Subcutaneous abdominal adipose tissue (tissue), 5 donors: ENCODE results near the gene STOX1.

Source experiments
- H3K27ac ChIP-seq: one replicate; pipeline ENCODE4 v1.7.0; 2013; ENCODE audit warnings: low read depth, mild to moderate bottlenecking, inconsistent platforms, low read length, moderate library complexity
- H3K27me3 ChIP-seq, 5 donors: one replicate each; pipeline ENCODE4 v1.7.0; 2013; ENCODE audit warnings: low read length in 5 of 5, inconsistent platforms in 1 of 5; ENCODE audit not compliant: control insufficient read depth in 5 of 5, insufficient read depth in 4 of 5
- H3K36me3 ChIP-seq, 5 donors: one replicate each; pipeline ENCODE4 v1.7.0; 2013; ENCODE audit warnings: low read length in 5 of 5; ENCODE audit not compliant: control insufficient read depth in 5 of 5, insufficient read depth in 5 of 5
- H3K4me1 ChIP-seq, 5 donors: one replicate each; pipeline ENCODE4 v1.7.0; 2013; ENCODE audit warnings: low read length in 5 of 5, mild to moderate bottlenecking in 3 of 5, moderate library complexity in 1 of 5; ENCODE audit not compliant: control insufficient read depth in 5 of 5, insufficient read depth in 5 of 5
- H3K4me3 ChIP-seq, 5 donors: one replicate each; pipeline ENCODE4 v1.7.0; 2013; ENCODE audit warnings: low read length in 5 of 5, low read depth in 1 of 5
- H3K9ac ChIP-seq, 5 donors: one replicate each; pipeline ENCODE4 v1.7.0; 2013; ENCODE audit warnings: low read length in 5 of 5, mild to moderate bottlenecking in 4 of 5, moderate library complexity in 3 of 5
- H3K9me3 ChIP-seq, 5 donors: one replicate each; pipeline ENCODE4 v1.7.0; 2013; ENCODE audit warnings: low read length in 5 of 5; ENCODE audit not compliant: control insufficient read depth in 5 of 5
- donor health status: healthy.
- donor health status: healthy.
- donor health status: healthy.
- donor health status: healthy.
- donor health status: healthy.

STOX1 gene, protein sequence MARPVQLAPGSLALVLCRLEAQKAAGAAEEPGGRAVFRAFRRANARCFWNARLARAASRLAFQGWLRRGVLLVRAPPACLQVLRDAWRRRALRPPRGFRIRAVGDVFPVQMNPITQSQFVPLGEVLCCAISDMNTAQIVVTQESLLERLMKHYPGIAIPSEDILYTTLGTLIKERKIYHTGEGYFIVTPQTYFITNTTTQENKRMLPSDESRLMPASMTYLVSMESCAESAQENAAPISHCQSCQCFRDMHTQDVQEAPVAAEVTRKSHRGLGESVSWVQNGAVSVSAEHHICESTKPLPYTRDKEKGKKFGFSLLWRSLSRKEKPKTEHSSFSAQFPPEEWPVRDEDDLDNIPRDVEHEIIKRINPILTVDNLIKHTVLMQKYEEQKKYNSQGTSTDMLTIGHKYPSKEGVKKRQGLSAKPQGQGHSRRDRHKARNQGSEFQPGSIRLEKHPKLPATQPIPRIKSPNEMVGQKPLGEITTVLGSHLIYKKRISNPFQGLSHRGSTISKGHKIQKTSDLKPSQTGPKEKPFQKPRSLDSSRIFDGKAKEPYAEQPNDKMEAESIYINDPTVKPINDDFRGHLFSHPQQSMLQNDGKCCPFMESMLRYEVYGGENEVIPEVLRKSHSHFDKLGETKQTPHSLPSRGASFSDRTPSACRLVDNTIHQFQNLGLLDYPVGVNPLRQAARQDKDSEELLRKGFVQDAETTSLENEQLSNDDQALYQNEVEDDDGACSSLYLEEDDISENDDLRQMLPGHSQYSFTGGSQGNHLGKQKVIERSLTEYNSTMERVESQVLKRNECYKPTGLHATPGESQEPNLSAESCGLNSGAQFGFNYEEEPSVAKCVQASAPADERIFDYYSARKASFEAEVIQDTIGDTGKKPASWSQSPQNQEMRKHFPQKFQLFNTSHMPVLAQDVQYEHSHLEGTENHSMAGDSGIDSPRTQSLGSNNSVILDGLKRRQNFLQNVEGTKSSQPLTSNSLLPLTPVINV

GRCh38 chr10:68826764-68827591 lies at the start of gene STOX1:
TSS of gene STOX1 (plus strand) at chr10:68827531. CDS start at chr10:68827624, 93 bp downstream.
- H3K9me3 ChIP-seq: no peaks in the 10 kb centered on the region
- H3K4me3 ChIP-seq: peak within 1 kb of the TSS; percentile 63 to 79 (median 67)
- H3K27me3 ChIP-seq: peaks cover 0 to 4% (median 0%) of the 10 kb centered on the region in 5 donors
- H3K9ac ChIP-seq: peak within 1 kb of the TSS in 4 of 5 donors; percentile 23 to 69 (median 57)
- H3K4me1 ChIP-seq: peaks cover 2 to 28% (median 12%) of the 10 kb centered on the region in 5 donors
- no peak within 1 kb of the TSS for H3K27ac ChIP-seq
- no peaks in the 10 kb centered on the region for H3K36me3 ChIP-seq

DNA sequence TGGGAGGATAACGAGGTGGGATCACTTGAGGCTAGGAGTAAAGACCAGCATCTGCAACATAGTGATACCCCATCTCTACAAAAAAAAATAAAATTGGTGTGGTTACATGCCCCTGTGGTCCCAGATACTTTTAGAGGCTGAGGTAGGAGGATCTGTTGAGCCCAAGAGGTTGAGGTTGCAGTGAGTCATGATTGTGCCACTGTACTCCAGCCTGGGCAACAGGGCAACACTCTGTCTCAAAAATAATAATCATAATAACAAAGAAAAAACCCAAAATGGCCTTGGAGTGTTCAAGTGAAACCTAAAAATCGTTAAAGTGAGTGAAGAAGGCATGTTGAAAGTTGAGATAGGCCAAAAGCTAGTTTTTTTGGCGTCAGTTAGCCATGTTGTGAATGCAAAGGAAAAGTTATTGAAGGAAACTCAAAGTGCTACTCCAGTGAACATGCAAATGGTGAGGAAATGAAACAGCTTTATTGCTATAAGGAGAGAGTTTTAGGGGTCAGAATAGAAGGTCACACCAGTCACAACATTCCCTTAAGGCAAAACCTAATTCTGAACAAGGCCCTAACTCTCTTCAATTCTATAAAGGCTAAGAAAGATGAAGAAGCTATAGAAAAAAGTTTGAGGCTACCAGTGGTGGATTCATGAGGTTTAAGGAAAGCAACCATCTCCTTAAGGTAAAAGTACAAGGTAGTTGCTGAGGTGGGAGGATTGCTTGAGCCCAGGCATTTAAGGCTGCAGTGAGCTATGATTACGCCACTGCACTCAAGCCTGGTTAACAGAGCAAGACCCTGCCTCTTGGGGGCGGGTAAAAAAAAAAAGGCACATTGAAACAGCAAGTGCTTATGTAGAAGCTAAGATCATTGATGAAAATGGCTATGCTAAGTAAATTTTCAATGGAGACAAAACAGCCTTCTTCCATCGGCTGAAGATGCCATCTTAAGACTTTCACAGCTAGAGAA lies 45.4 kb upstream of the STOX1 start:
- Histone ChIP-seq H3K9ac (no peak overlapping the region), H3K4me3 (no peak overlapping the region), H3K9me3 (no peaks in the 10 kb centered on the region), H3K36me3 (peaks cover 22 to 79% (median 54%) of the 10 kb centered on the region in 5 donors), H3K27ac (no peak overlapping the region), H3K4me1 (no peaks in the 10 kb centered on the region), H3K27me3 (no peaks in the 10 kb centered on the region)

- Histone ChIP-seq H3K27me3 (no peaks in the 10 kb centered on the region), H3K4me3 (no peak overlapping the region), H3K4me1 (no peaks in the 10 kb centered on the region), H3K27ac (no peak overlapping the region), H3K9me3 (no peaks in the 10 kb centered on the region), H3K36me3 (peaks cover 24 to 78% (median 66%) of the 10 kb centered on the region in 5 donors), H3K9ac (no peak overlapping the region)
Observed at GRCh38 chr10:68784476-68784875, 42.9 kb upstream of the STOX1 start.

DNA sequence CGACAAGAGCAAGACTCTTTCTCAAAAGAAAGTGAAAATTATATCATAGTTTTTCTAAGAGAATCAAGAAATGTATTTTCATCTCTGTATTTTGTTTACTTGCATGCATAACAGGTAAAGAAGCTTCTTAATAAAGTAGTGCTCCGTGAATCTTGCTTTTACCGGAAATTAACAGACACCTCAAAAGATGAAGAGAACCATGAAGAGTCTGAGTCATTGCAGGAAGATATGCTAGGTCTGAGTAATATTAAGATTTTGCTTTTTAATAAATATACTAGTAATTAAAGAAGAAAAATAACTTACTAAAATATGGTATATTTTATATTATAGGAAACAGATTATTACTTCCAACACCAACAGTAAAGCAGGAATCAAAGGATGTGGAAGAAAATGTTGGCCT lies 39.5 kb upstream of the STOX1 start:
- H3K9me3 ChIP-seq: no peaks in the 10 kb centered on the region
- H3K27me3 ChIP-seq: no peaks in the 10 kb centered on the region
- H3K27ac ChIP-seq: no peak overlapping the region
- H3K4me3 ChIP-seq: no peak overlapping the region
- H3K9ac ChIP-seq: no peak overlapping the region
- no peaks in the 10 kb centered on the region for H3K4me1 ChIP-seq
- H3K36me3 ChIP-seq: peaks cover 24 to 72% (median 58%) of the 10 kb centered on the region in 5 donors

GRCh38 chr10:68790476-68790875 lies 36.9 kb upstream of the STOX1 start:
- peaks cover 22 to 82% (median 51%) of the 10 kb centered on the region in 5 donors for H3K36me3 ChIP-seq
- no peak overlapping the region for H3K27ac ChIP-seq
- H3K9ac ChIP-seq: no peak overlapping the region
- H3K9me3 ChIP-seq: no peaks in the 10 kb centered on the region
- H3K27me3 ChIP-seq: no peaks in the 10 kb centered on the region
- H3K4me3 ChIP-seq: no peak overlapping the region
- no peaks in the 10 kb centered on the region for H3K4me1 ChIP-seq

DNA sequence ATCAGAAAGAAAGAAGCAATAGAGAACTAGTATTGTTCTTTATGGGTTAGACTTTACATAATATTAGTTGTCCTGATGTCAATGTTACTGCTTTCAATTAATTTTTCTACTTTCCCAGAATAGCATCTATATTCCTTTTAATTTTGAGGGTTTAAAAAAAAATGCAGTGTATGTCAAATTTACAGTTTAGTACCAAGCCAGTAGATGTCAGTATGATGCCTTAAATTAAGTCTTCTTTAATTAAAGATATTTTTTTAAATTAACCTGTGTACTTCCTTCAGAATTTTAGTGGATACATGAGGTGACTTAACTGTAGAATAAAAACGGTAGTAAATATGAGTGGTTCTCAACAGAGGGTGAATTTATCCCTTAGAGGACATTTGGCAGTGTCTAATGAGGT lies 35.2 kb upstream of the STOX1 start:
- H3K4me1 ChIP-seq: no peaks in the 10 kb centered on the region
- no peak overlapping the region for H3K4me3 ChIP-seq
- H3K9me3 ChIP-seq: no peaks in the 10 kb centered on the region
- peaks cover 12 to 79% (median 42%) of the 10 kb centered on the region in 5 donors for H3K36me3 ChIP-seq
- H3K9ac ChIP-seq: no peak overlapping the region
- no peak overlapping the region for H3K27ac ChIP-seq
- no peaks in the 10 kb centered on the region for H3K27me3 ChIP-seq

- no peak overlapping the region for H3K27ac ChIP-seq
- H3K4me1 ChIP-seq: peaks cover 0 to 9% (median 0%) of the 10 kb centered on the region in 5 donors
- H3K4me3 ChIP-seq: no peak overlapping the region
- H3K36me3 ChIP-seq: peaks cover 0 to 44% (median 16%) of the 10 kb centered on the region in 5 donors
- H3K27me3 ChIP-seq: no peaks in the 10 kb centered on the region
- H3K9ac ChIP-seq: no peak overlapping the region
- no peaks in the 10 kb centered on the region for H3K9me3 ChIP-seq
Observed at GRCh38 chr10:68795886-68796532, 31.3 kb upstream of the STOX1 start.

GRCh38 chr10:68796605-68797004 lies 30.7 kb upstream of the STOX1 start:
- H3K27ac ChIP-seq: no peak overlapping the region
- H3K4me1 ChIP-seq: peaks cover 0 to 9% (median 0%) of the 10 kb centered on the region in 5 donors
- H3K36me3 ChIP-seq: peaks cover 0 to 42% (median 16%) of the 10 kb centered on the region in 5 donors
- no peak overlapping the region for H3K9ac ChIP-seq
- no peaks in the 10 kb centered on the region for H3K9me3 ChIP-seq
- no peaks in the 10 kb centered on the region for H3K27me3 ChIP-seq
- H3K4me3 ChIP-seq: no peak overlapping the region
